M059J (cell line): Measurements from ENCODE around the gene SLC12A4. TPM values are rescaled to one million over a fixed set of nuclear protein-coding genes. Genes with fewer than 3 reads are reported as not detected.

Source experiments
- total RNA-seq: library from RNA; depleted of rRNA; stranded (reverse); fragments of >200 nt; shearing (Covaris generic); gene quantifications from 2 replicates; pipeline ENCODE4 v1.2.3, GENCODE V29; 2014; rRNA removed

SLC12A4 gene
- total RNA-seq, 1 experiment from 2014 or later: 30.7 TPM

Other genes starting within 250 kb of the SLC12A4 start
- gene GFOD2, start 249.3 kb downstream of the SLC12A4 start, total RNA-seq: 11.7 and 18.6 TPM in 2 replicates
- gene RANBP10, start 162.1 kb downstream of the SLC12A4 start, total RNA-seq: 3.6 and 5.4 TPM in 2 replicates
- 0.12 and 0.39 TPM in 2 replicates for gene TSNAXIP1, start 161.7 kb downstream of the SLC12A4 start, total RNA-seq
- gene THAP11, start 126.3 kb downstream of the SLC12A4 start, total RNA-seq: 41.0 and 45.2 TPM in 2 replicates
- 296 and 347 TPM in 2 replicates for gene NUTF2, start 121.7 kb downstream of the SLC12A4 start, total RNA-seq
- 18.0 and 25.0 TPM in 2 replicates for gene CENPT, start 120.9 kb downstream of the SLC12A4 start, total RNA-seq
- 38.9 and 66.1 TPM in 2 replicates for gene EDC4, start 95.6 kb downstream of the SLC12A4 start, total RNA-seq
- 0.42 TPM in 1 of 2 replicates, not detected in the other for gene NRN1L, start 83.8 kb downstream of the SLC12A4 start, total RNA-seq
- gene PSKH1, start 75.4 kb downstream of the SLC12A4 start, total RNA-seq: 6.1 and 8.2 TPM in 2 replicates
- not detected in 2 replicates for gene CTRL, start 36.8 kb downstream of the SLC12A4 start, total RNA-seq
- 53.8 and 63.5 TPM in 2 replicates for gene PSMB10, start 31.8 kb downstream of the SLC12A4 start, total RNA-seq
- gene LCAT, start 24.5 kb downstream of the SLC12A4 start, total RNA-seq: 4.6 and 5.2 TPM in 2 replicates
- not detected in 2 replicates for gene DPEP3, start 11.9 kb upstream of the SLC12A4 start, total RNA-seq
- not detected in 2 replicates for gene DPEP2, start 30.8 kb upstream of the SLC12A4 start, total RNA-seq
- not detected in 2 replicates for gene DPEP2NB, start 47.3 kb upstream of the SLC12A4 start, total RNA-seq
- gene DDX28, start 54.6 kb upstream of the SLC12A4 start, total RNA-seq: 11.7 and 13.8 TPM in 2 replicates
- 10.7 and 20.6 TPM in 2 replicates for gene DUS2, start 54.6 kb upstream of the SLC12A4 start, total RNA-seq
- 24.9 and 31.9 TPM in 2 replicates for gene NFATC3, start 116.7 kb upstream of the SLC12A4 start, total RNA-seq